GM19193 (cell line): ENCODE results near the gene TTC28.

Experiments used
- POLR2A ChIP-seq: IDR thresholded peaks from 4 replicates; pipeline ENCODE4 v1.6.1; 2011; ENCODE audit not compliant: insufficient read depth, insufficient read length; ENCODE audit errors: extremely low read depth

The TTC28 gene

DNA sequence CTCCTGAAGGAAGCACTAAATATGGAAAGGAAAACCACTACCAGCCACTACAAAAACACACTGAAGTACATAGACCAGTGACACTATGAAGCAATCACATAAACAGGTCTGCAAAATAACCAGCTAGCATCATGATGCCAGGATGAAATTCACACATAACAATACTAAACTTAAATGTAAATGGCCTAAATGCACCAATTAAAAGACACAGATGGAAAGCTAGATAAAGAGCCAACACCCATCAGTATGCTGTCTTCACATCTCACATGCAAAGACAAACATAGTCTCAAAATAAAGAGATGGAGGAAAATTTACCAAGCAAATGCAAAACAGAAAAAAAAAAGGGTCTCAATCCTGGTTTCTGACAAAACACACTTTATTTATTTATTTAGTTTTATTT is 171.7 kb downstream of the TTC28 start:
- no peak for TF ChIP-seq POLR2A

DNA sequence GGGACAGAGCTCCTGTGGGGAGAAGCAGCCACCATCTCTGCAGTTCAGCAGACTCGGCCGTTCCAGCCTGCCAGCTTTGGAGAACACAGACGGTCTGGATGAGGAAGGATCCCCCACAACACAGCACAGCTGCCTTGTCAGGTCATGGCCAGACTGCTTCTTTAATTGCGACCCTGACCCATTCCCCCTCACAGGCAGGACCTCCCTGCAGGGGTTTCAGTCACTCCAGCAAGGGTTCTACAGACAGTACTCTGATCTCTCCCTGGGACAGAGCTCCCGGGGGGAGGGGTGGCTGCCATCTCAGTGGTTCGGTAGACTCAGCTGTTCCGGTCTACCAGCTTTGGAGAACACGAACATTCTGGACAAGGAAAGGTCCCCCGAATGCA is 173.5 kb downstream of the TTC28 start:
- no peak for TF ChIP-seq POLR2A

DNA sequence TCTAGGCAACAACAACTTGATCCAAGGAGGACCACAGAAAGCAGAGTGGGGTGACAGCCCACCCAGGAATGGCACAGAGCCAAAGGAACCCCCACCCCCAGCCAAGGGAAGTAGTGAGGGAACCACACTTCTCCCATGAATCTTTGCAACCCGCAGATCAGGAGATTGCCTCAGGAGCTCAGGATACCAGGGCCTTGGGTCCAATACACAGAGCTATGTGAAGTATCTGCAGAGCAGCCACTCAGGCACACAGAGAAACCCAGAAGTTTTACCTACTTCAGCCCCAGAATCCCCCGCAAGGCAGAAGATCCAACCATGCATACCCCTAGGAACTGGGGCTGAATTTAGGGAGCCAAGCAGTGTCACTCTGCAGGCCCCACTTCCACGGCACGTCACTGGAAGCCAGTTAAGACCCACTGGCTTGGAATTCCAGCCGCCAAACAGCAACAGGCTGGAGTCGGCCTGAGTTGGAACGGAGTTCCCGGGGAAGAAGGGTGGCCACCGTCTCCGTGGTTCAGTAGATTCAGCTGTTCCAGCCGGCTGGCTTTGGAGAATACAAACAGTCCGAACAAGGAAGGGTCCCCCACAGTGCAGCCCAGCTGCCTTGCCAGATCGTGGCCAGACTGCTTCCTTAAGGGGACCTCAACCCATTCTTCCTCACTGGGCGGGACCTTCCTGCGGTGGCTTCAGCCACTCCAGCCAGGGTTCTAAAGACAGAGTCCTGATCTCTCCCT is 174.1 kb downstream of the TTC28 start:
- no peak for TF ChIP-seq POLR2A

GRCh38 chr22:28500006-28500405 is 179.6 kb downstream of the TTC28 start:
- no peak for TF ChIP-seq POLR2A

DNA sequence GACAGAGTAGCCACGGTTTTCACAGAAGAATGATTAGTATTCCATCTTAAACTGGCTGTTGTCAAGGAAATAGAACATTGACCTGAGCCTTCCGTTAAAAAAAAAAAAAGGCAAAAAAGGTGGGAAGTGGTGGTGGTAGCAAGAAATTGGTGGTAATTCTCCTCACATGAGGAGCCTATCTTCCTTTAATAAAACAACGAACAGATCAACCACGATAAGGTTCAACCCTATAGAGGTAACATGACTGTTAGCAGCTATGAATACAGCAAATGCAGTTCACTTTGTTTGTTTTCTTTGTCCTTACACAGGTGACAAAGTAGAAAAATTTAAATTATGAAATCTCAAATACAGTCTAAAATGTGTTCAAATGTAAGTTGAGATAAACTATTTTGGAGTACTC is 181.6 kb downstream of the TTC28 start:
- TF ChIP-seq POLR2A = no peak

DNA sequence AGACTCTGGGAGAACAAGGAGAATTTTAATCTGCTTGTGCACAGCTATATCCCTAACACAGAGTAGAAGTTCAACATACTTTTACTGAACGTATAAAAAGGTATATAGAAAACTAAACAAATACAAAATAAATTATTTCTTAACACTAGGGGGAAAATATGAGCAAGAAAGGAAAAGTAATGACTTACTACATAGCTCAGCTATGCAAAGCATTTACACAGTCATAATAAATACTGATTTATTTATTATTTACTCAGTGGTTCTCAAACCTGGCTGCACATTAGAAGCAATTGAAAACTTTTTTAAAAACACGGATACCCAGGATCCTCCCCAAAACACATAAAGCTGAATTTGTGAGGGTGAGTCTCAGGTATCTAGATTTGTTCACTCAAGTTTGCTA is 182.5 kb downstream of the TTC28 start:
- TF ChIP-seq POLR2A = no peak

DNA sequence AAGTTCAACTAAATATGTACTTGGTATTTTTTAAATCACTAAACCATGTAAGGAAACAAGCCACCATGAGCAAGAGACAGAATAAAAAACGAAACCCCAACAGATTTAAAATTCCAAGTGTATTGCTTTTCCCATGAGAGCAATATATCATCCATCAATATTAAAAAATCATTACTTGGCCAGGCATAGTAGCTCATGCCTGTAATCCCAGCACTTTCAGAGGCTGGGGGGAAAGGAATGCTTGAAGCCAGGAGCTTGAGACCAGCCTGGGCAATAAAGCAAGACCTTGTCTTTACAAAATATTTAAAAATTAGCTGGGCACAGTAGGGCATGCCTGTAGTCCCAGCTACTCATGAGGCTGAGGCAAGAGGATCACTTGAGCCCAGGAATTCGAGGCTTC is 190.8 kb downstream of the TTC28 start:
- TF ChIP-seq POLR2A = no peak

- no peak for TF ChIP-seq POLR2A
These were observed 195.0 kb downstream of the TTC28 start for GRCh38 chr22:28484662-28485061.

- no peak for TF ChIP-seq POLR2A
These were observed 197.9 kb downstream of the TTC28 start for GRCh38 chr22:28481725-28482124.

GRCh38 chr22:28480000-28480715 is 199.5 kb downstream of the TTC28 start:
- no peak for TF ChIP-seq POLR2A

- no peak for TF ChIP-seq POLR2A
These were observed 201.1 kb downstream of the TTC28 start for GRCh38 chr22:28478564-28478963.

- no peak for TF ChIP-seq POLR2A
These were observed 202.1 kb downstream of the TTC28 start for GRCh38 chr22:28477556-28477955.

GRCh38 chr22:28474330-28474729 is 205.3 kb downstream of the TTC28 start:
- no peak for TF ChIP-seq POLR2A

- no peak for TF ChIP-seq POLR2A
These were observed 206.4 kb downstream of the TTC28 start for GRCh38 chr22:28473258-28473657.

DNA sequence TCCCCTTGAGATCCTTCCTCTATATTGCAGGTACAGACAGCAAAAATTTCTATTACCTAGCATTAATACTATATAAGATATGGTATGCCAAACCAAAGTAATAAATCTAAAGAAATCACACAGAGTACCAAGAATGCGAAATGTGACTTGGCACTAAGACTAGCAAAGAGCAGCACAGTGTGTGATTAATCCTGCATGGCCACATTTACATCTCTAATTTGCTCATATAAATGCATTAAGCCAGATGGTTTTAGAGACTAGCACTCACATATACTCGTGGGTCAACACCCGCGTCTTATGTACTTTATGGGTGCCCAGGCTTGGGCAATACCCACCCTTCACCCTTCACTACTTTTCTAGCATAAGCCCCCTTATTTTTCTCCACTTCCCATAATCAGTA is 213.2 kb downstream of the TTC28 start:
- no peak for TF ChIP-seq POLR2A

- TF ChIP-seq POLR2A = no peak
These were observed 213.8 kb downstream of the TTC28 start for GRCh38 chr22:28465841-28466240.

DNA sequence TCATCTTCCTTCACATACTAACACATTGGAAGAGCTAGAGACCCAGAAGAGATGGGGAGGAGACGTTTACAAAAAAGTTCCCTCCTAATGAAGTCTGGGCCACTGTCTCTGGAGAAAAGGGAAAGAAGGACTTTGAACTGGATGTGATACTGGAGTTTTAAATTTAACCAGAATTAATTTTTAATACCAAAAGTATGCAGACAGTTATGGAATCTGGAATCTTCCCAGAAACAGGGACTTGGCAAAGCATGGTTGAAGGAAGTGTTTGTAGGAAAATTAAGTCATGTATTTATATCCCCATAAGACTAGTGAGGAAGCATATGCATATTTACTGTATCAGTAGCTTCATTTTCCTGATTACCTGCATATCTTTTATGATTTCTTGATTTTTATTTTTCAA is 215.5 kb downstream of the TTC28 start:
- TF ChIP-seq POLR2A = no peak

DNA sequence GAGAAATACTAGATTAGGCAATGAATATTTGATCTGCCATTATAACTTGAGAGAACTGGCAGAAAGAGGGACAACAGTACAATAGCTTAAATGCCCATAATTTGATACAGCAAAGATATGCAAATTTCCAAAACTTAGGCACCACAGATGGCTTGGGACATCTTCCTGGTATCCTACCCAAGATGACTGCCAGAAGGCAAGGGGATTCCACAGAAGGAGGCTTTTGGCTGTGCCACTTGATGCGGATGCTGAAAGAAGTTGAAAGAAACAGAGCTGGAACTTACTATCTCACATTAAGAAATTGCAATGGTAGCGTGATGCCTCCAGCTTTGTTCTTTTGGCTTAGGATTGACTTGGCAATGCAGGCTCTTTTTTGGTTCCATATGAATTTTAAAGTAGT is 216.7 kb downstream of the TTC28 start:
- TF ChIP-seq POLR2A = no peak

- TF ChIP-seq POLR2A = no peak
These were observed 217.6 kb downstream of the TTC28 start for GRCh38 chr22:28462041-28462440.
